NCI-H748 (cell line): ENCODE data around the gene USP12.
"Not testable (repeated sequence)": the region's sequence is repeated elsewhere in the genome, so short reads cannot be mapped to it uniquely, and the experiment has no call there.

Experiments used
- DNase-seq: peaks from one replicate; lab custom pipeline; 2025; ENCODE audit not compliant: unreplicated experiment; lab: John Stamatoyannopoulos, UW

USP12 gene

GRCh38 chr13:27151798-27152599 lies 19.6 kb downstream of the USP12 start:
- no peak for DNase-seq

GRCh38 chr13:27149702-27150101 lies 21.9 kb downstream of the USP12 start:
- DNase-seq: no peak

GRCh38 chr13:27148900-27149299 lies 22.7 kb downstream of the USP12 start:
- DNase-seq: no peak

GRCh38 chr13:27147530-27148170 lies 24.0 kb downstream of the USP12 start:
- DNase-seq: no peak

GRCh38 chr13:27141746-27142145 lies 29.9 kb downstream of the USP12 start:
- peak; percentile 76 for DNase-seq

GRCh38 chr13:27141159-27141558 lies 30.5 kb downstream of the USP12 start:
- DNase-seq: not testable (repeated sequence)

GRCh38 chr13:27140060-27140459 lies 31.6 kb downstream of the USP12 start:
- DNase-seq: no peak

GRCh38 chr13:27139565-27139964 lies 32.0 kb downstream of the USP12 start:
- no peak for DNase-seq

- no peak for DNase-seq
Observed at GRCh38 chr13:27138457-27139093, 33.0 kb downstream of the USP12 start.

- DNase-seq: no peak
Observed at GRCh38 chr13:27137759-27138158, 33.9 kb downstream of the USP12 start.

- no peak for DNase-seq
Observed at GRCh38 chr13:27135023-27135422, 36.6 kb downstream of the USP12 start.

- no peak for DNase-seq
Observed at GRCh38 chr13:27133889-27134288, 37.7 kb downstream of the USP12 start.

GRCh38 chr13:27132538-27132937 lies 39.1 kb downstream of the USP12 start:
- no peak for DNase-seq

GRCh38 chr13:27131906-27132305 lies 39.7 kb downstream of the USP12 start:
- DNase-seq: no peak

GRCh38 chr13:27130979-27131623 lies 40.5 kb downstream of the USP12 start:
- DNase-seq: no peak

- no peak for DNase-seq
Observed at GRCh38 chr13:27130223-27130978, 41.2 kb downstream of the USP12 start.

- no peak for DNase-seq
Observed at GRCh38 chr13:27128825-27129627, 42.6 kb downstream of the USP12 start.

- DNase-seq: no peak
Observed at GRCh38 chr13:27126859-27127258, 44.8 kb downstream of the USP12 start.

GRCh38 chr13:27125357-27126282 lies 46.0 kb downstream of the USP12 start:
- peak; percentile 67 for DNase-seq
